GM23248 (cell line): ENCODE data around the gene PTTG1. TPM values are rescaled to one million over a fixed set of nuclear protein-coding genes. Genes with fewer than 3 reads are reported as not detected.
A peak's percentile ranks its signal among the peaks of the same experiment; 100 is the strongest.

Experiments
- DNase-seq: peaks from one replicate; pipeline ENCODE4 v3.0.0-alpha.2; 2015
- H2AFZ ChIP-seq: fragments of 200-600 bp; sonication (generic); 2 replicates; pipeline ENCODE4 v1.6.1; 2016; ENCODE audit warnings: antibody characterized with exemption
- H3F3A ChIP-seq: fragments of 200-600 bp; sonication (generic); 2 replicates; pipeline ENCODE4 v1.6.1; 2016; ENCODE audit warnings: mild to moderate bottlenecking, antibody characterized with exemption, mixed run types; ENCODE audit not compliant: insufficient read depth
- H3K27ac ChIP-seq: fragments of 200-600 bp; sonication (generic); 2 replicates; pipeline ENCODE4 v1.5.1; 2016; ENCODE audit warnings: mild to moderate bottlenecking
- H3K27me3 ChIP-seq: fragments of 200-600 bp; sonication (generic); replicated peaks from 2 replicates; pipeline ENCODE4 v1.6.1; 2016; ENCODE audit warnings: mild to moderate bottlenecking; ENCODE audit not compliant: insufficient read depth
- H3K36me3 ChIP-seq: fragments of 200-600 bp; sonication (generic); 2 replicates; pipeline ENCODE4 v1.6.1; 2016; ENCODE audit warnings: low read depth, mild to moderate bottlenecking
- H3K4me1 ChIP-seq: fragments of 200-600 bp; sonication (generic); 2 replicates; pipeline ENCODE4 v1.6.1; 2016; ENCODE audit warnings: mild to moderate bottlenecking; ENCODE audit not compliant: insufficient read depth
- H3K4me2 ChIP-seq: fragments of 200-600 bp; sonication (generic); one replicate; pipeline ENCODE4 v1.6.1; 2016; ENCODE audit warnings: mild to moderate bottlenecking; ENCODE audit not compliant: unreplicated experiment
- H3K4me3 ChIP-seq: fragments of 200-600 bp; sonication (generic); 2 replicates; pipeline ENCODE4 v1.5.1; 2016; ENCODE audit warnings: mild to moderate bottlenecking
- H3K79me2 ChIP-seq: fragments of 200-600 bp; sonication (generic); 2 replicates; pipeline ENCODE4 v1.6.1; 2016; ENCODE audit warnings: mild to moderate bottlenecking; ENCODE audit not compliant: insufficient read depth
- H3K9ac ChIP-seq: fragments of 200-600 bp; sonication (generic); 2 replicates; pipeline ENCODE4 v1.6.1; 2016; ENCODE audit warnings: mild to moderate bottlenecking
- H3K9me2 ChIP-seq: fragments of 200-600 bp; sonication (generic); 2 replicates; pipeline ENCODE4 v1.6.1; 2016; ENCODE audit warnings: mixed run types, mild to moderate bottlenecking, moderate library complexity; ENCODE audit not compliant: insufficient read depth
- H3K9me3 ChIP-seq: fragments of 200-600 bp; sonication (generic); one replicate; pipeline ENCODE4 v1.6.1; 2017; ENCODE audit warnings: low read depth
- H4K20me1 ChIP-seq: fragments of 200-600 bp; sonication (generic); 2 replicates; pipeline ENCODE4 v1.6.0; 2016; ENCODE audit not compliant: insufficient read depth
- EZH2 ChIP-seq: fragments of 200-600 bp; sonication (generic); IDR thresholded peaks from 2 replicates; pipeline ENCODE4 v1.6.1; 2018; ENCODE audit warnings: antibody characterized with exemption, mild to moderate bottlenecking; ENCODE audit not compliant: insufficient read depth, poor library complexity, severe bottlenecking
- EZH2phosphoT487 ChIP-seq: fragments of 200-600 bp; sonication (generic); IDR thresholded peaks from 2 replicates; pipeline ENCODE4 v1.6.1; 2018; ENCODE audit warnings: antibody characterized with exemption, moderate library complexity, mild to moderate bottlenecking, low read depth; ENCODE audit not compliant: insufficient read depth
- WGBS, 2 experiments: methylation state at CpG; one replicate each; pipeline ENCODE4 v1.1.6; 2015 to 2017; ENCODE audit warnings: low lambda C conversion rate in 2 of 2, low coverage in 1 of 2; ENCODE audit errors: missing lambda C conversion rate in 2 of 2; 5-methylcytosine and 5-hydroxymethylcytosine counted together
- in situ Hi-C: fragments of 300-500 bp; cut with MboI; formaldehyde crosslinking; loops from 2 replicates; pipeline ENCODE4 v1.15.0; 2020
- polyA plus RNA-seq: library from polyadenylated mRNA; unstranded; fragments of >200 nt; fragmentation: Nextera tagmentation; extraction: Ambion mirVana; gene quantifications from 2 replicates; pipeline ENCODE4 v1.2.1, GENCODE V29; 2016
- total RNA-seq: library from RNA; depleted of rRNA; stranded (reverse); fragments of >200 nt; shearing (Covaris generic); gene quantifications from 2 replicates; pipeline ENCODE4 v1.2.3, GENCODE V29; 2014

PTTG1 gene
- total and polyA plus RNA-seq, 2 experiments from 2014 or later, result 49.0 to 96.0 TPM

DNA sequence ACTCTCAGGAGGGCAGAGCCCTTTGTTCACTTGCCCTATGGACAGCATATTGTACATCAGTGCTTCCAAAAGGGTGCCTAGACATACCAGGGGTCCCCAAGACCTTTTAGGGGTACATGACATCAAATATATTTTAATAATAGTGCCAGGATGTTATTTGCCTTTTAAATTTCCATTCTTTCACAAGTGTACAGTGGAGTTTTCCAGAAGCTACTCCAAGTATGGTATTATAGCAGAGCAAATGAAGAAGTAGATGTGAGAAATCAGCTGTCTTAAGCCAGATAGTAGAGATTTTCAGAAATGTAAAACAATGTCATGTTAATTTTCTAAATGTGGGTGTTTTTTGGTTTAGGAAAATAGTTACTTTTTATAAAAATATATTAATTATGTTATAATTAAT lies 15.6 kb downstream of the PTTG1 start:
- DNase-seq, result no peak
- H3K9ac ChIP-seq, result no peak overlapping the region
- peaks cover 8% of the 10 kb centered on the region; the same call in 1 of the 2 replicates for H3K27me3 ChIP-seq
- in situ Hi-C loops, result no loop called here
- no peak overlapping the region for H2AFZ ChIP-seq
- TF ChIP-seq EZH2 (no peak), EZH2phosphoT487 (no peak)
- H4K20me1 ChIP-seq, result no peaks in the 10 kb centered on the region
- no peaks in the 10 kb centered on the region for H3K79me2 ChIP-seq
- H3K27ac ChIP-seq, result no peak overlapping the region
- H3F3A ChIP-seq, result no peaks in the 10 kb centered on the region
- no peaks in the 10 kb centered on the region for H3K9me2 ChIP-seq
- no peaks in the 10 kb centered on the region for H3K36me3 ChIP-seq
- no peak overlapping the region for H3K4me3 ChIP-seq
- peaks cover 7% of the 10 kb centered on the region for H3K4me1 ChIP-seq
- no peak overlapping the region for H3K4me2 ChIP-seq
- no peaks in the 10 kb centered on the region for H3K9me3 ChIP-seq

DNA sequence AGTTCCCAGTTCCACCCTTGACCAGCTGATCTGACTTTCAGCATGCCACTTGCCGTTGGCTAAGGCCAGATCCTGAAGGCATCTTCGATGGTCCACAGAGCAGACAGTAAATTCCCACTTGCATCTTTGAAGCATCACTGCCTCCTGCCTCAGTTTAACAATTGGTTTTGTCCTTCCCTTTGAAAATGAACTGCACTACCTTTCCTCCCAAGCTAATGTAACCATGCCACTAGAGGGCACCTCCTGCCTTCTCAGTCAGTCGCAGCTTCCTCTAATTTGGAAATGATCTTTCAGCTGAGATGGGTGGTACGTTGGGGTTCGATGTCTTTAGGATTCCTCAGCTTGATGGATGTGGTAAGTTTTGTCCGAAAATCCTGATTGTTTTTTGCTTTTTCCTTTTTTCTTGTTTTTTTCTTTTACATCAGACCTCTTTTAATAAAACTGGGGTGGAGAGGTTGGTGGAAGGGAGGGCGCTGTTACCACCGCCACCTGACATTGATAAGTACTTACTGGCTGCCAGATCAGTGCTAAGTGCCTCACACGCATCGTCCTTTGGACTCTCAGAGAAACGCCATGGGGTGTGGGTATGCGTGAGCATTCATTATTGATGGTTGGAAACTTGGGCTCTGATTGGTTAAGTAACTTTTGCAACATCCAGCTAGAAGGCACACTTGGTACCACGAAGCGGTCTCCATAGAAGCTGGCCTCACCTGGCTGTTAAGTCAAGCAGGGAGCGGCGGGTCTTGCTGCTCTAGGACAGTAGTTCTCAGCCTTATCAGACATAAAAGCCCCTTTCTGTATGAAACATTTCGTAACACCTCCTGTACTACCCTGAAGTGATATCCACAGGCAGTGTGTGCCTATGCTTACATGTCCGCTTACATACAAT lies 16.9 kb downstream of the PTTG1 start:
- Histone ChIP-seq H3K4me1 (peaks cover 7% of the 10 kb centered on the region), H4K20me1 (no peaks in the 10 kb centered on the region), H3K4me3 (peak overlapping the region; percentile 83), H3K27ac (no peak overlapping the region), H3K9me3 (no peaks in the 10 kb centered on the region), H3K79me2 (no peaks in the 10 kb centered on the region), H2AFZ (peak overlapping the region; percentile 97), H3F3A (no peaks in the 10 kb centered on the region), H3K27me3 (peaks cover 8% of the 10 kb centered on the region; the same call in 1 of the 2 replicates), H3K4me2 (peak overlapping the region; percentile 100), H3K9ac (peak overlapping the region; percentile 74; the same call in 1 of the 2 replicates), H3K9me2 (no peaks in the 10 kb centered on the region), H3K36me3 (no peaks in the 10 kb centered on the region)
- in situ Hi-C loops, result no loop called here
- TF ChIP-seq EZH2phosphoT487, result no peak
- TF ChIP-seq EZH2, result no peak
- 6% methylated on average over 18 of the region's 18 CpGs for WGBS, 2 experiments
- peak; percentile 76 for DNase-seq

DNA sequence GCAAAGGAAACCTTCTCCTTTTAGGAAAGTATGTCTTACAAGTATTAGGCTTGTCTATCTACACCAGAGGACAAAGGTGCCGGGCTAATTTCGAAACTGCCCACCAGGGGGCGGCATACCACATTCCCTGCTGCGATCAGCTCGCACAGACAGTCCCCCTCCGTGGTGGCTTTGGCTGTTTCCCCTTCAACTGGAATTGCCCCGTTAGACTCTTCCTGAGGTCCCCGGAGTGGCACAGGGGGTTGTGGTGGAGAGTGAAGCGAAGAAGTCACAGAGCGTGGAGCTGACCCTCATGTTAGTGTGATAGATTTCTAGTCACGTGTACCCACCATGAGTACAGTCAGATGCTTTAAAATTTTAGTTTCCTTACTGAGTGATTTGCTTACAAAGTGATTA lies 17.5 kb downstream of the PTTG1 start:
- Histone ChIP-seq H3K9me3 (no peaks in the 10 kb centered on the region), H2AFZ (peak overlapping the region; percentile 97), H3K27me3 (peaks cover 8% of the 10 kb centered on the region; the same call in 1 of the 2 replicates), H3K4me1 (peaks cover 7% of the 10 kb centered on the region), H3K4me2 (peak overlapping the region; percentile 100), H3K4me3 (peak overlapping the region; percentile 83), H3K9me2 (no peaks in the 10 kb centered on the region), H3K9ac (peak overlapping the region; percentile 74), H3K36me3 (no peaks in the 10 kb centered on the region), H3F3A (no peaks in the 10 kb centered on the region), H4K20me1 (no peaks in the 10 kb centered on the region), H3K79me2 (no peaks in the 10 kb centered on the region), H3K27ac (no peak overlapping the region)
- WGBS, 2 experiments, result 0 to 1% methylated on average over 11 of the region's 11 CpGs
- TF ChIP-seq EZH2phosphoT487, result no peak
- no peak for TF ChIP-seq EZH2
- peak; percentile 73 for DNase-seq
- in situ Hi-C loops, result no loop called here

DNA sequence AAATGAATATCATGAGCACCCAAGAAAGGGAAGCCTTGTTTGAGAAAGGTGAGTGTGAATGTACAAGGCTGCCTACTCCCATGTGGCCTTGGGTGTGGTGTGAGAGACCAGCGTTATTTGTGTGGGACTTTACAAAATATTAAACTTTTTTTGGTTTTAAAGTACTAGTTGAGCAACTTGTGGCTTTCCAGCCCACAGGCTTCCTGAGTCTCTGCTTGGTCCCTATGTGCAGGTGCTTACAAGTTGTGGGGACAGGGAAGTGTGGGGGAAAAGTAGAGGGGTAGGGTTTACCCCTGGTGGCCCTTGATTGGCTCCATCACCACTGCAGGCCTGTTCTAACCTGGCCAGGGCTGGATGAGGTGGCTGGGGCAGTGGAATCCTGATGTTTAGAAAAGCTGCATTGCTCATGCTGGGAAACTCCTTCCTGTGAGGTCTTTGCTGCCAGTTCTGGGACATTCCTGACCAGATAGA lies 19.7 kb downstream of the PTTG1 start:
- DNase-seq, result no peak
- H4K20me1 ChIP-seq, result no peaks in the 10 kb centered on the region
- H3K9ac ChIP-seq, result no peak overlapping the region
- no peaks in the 10 kb centered on the region for H3K79me2 ChIP-seq
- peaks cover 7% of the 10 kb centered on the region for H3K4me1 ChIP-seq
- H3K27me3 ChIP-seq, result peaks cover 8% of the 10 kb centered on the region; the same call in 1 of the 2 replicates
- no peaks in the 10 kb centered on the region for H3K9me3 ChIP-seq
- in situ Hi-C loops, result no loop called here
- H3K4me2 ChIP-seq, result no peak overlapping the region
- WGBS, 2 experiments, result 81 to 90% methylated on average over 1 of the region's 1 CpG
- H3K36me3 ChIP-seq, result no peaks in the 10 kb centered on the region
- no peak overlapping the region for H3K27ac ChIP-seq
- no peak overlapping the region for H2AFZ ChIP-seq
- no peaks in the 10 kb centered on the region for H3K9me2 ChIP-seq
- no peak for TF ChIP-seq EZH2phosphoT487
- TF ChIP-seq EZH2, result no peak
- no peaks in the 10 kb centered on the region for H3F3A ChIP-seq
- no peak overlapping the region for H3K4me3 ChIP-seq
